ENCODE results near the gene GOLGA6L6.
"Not testable (repeated sequence)": the region's sequence is repeated elsewhere in the genome, so short reads cannot be mapped to it uniquely, and the experiment has no call there.

GOLGA6L6 gene, protein sequence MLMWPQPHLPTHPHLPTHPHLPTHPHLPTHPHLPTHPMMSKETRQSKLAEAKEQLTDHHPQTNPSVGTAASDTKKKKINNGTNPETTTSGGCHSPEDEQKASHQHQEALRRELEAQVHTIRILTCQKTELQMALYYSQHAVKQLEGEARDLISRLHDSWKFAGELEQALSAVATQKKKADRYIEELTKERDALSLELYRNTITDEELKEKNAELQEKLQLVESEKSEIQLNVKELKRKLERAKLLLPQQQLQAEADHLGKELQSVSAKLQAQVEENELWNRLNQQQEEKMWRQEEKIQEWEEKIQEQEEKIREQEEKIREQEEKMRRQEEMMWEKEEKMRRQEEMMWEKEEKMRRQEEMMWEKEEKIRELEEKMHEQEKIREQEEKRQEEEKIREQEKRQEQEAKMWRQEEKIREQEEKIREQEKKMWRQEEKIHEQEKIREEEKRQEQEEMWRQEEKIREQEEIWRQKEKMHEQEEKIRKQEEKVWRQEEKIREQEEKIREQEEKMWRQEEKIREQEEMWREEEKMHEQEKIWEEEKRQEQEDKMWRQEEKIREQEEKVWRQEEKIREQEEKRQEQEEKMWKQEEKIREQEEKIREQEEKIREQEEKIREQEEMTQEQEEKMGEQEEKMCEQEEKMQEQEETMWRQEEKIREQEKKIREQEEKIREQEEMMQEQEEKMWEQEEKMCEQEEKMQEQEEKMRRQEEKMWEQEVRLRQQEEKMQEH

DNA sequence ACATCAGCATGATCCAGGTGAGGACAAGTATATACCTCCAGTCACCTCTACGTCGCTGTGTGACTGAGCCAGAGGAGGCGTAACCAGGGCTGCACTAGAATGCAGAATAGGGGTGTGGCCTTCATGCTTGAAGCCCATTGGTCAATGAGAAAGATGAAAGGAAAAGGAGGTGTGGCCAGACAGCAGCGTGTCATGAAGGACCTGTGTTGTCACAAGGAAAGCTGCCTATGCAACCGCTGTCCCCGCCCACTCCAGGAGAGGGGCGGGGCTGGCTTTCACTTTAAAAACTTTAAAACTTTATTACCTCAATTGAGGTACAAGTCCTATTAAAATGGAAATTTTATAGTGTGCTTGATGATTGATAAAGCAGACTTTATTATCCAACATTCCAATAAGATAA lies at the start of gene GOLGA6L6:
Gene GOLGA6L6, minus strand, starts transcription at position 101 of the 400 bp plus-strand sequence. Its CDS starts 91 bp downstream, at position 10.
- not testable (repeated sequence) for DNase-seq (ENCODE audit: low read depth)

DNA sequence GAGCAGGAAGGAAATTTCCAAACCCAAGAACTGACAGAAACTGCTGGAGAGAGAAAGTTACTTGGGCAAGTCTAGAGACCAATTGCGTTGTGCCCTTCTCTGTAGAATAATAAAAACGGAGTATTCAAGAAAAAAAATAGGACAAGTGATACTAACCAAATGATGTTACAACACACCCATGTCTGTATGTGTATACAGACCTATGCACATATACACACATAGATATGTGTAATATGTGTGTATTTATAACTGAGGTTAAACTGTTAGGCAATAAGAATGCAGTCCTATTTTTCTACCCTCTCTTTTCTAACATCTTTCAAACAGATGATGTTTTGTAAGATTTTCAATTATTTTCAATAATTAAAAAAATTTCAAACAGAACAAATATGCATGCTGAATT lies 48.5 kb upstream of the GOLGA6L6 start:
- DNase-seq (ENCODE audit: low read depth): not testable (repeated sequence)

DNA sequence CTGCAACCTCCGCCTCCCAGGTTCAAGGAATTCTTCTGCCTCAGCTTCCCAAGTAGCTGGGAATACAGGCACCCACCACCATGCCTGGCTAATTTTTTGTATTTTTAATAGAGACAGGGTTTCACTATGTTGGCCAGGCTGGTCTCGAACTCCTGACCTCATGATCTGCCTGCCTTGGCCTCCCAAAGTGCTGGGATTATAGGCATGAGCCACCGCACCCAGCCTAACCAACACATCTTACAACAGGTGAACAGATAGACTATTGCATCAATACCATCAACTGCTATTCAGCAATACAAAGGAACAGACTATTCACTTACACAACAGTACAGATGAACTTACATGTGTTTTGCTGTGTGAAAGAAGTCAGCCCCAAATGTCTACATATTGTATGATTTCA lies 45.2 kb upstream of the GOLGA6L6 start:
- not testable (repeated sequence) for DNase-seq (ENCODE audit: low read depth)

DNA sequence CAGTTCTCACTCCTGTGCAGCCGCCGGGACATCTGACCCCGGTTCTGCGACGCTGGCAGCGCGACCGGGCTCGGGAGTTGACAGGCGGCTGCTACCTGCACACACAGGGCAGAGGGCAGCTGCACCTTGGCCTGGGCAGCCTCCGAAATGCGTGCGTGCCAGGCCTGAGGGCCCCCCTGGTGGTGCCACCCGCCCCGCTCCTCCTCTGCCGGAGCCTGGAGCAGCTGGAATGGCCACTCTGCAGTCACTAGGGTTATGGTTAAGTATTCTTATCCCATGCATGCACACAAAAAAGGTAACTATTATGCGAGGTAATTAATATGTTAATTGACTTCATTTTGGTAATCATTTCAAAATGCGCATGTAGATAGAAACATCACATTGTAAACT lies 41.1 kb upstream of the GOLGA6L6 start:
- not testable (repeated sequence) for DNase-seq (ENCODE audit: low read depth)

DNA sequence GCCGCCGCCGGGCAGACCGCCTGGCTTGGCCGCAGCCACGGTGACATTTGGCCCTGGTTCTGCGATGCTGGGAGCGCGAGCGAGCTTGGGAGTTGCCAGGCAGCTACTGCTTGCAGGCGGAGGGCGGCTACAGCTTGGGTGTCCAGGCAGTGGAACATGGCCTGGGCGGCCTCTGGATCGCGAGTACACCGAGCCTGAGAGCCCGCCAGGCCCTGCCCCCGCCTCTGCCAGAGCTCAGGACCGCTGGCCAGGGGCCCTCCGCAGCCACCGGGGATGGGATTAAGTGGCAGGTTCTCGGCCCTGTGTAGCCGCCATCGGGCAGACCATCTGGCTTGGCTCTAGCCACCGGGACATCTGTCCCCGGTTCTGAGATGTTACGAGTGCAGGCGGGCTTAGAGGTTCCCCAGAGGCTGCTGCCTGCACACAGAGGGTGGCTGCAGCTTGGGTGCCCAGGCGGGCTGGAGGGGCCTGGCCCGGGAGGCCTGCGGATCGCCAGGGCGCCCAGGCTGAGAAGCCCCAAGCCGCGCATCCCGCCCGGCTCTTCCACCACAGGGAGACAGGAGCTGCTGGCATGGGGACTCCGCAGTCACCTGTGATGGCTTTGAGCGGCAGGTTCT lies 40.6 kb upstream of the GOLGA6L6 start:
- DNase-seq (ENCODE audit: low read depth): not testable (repeated sequence)

DNA sequence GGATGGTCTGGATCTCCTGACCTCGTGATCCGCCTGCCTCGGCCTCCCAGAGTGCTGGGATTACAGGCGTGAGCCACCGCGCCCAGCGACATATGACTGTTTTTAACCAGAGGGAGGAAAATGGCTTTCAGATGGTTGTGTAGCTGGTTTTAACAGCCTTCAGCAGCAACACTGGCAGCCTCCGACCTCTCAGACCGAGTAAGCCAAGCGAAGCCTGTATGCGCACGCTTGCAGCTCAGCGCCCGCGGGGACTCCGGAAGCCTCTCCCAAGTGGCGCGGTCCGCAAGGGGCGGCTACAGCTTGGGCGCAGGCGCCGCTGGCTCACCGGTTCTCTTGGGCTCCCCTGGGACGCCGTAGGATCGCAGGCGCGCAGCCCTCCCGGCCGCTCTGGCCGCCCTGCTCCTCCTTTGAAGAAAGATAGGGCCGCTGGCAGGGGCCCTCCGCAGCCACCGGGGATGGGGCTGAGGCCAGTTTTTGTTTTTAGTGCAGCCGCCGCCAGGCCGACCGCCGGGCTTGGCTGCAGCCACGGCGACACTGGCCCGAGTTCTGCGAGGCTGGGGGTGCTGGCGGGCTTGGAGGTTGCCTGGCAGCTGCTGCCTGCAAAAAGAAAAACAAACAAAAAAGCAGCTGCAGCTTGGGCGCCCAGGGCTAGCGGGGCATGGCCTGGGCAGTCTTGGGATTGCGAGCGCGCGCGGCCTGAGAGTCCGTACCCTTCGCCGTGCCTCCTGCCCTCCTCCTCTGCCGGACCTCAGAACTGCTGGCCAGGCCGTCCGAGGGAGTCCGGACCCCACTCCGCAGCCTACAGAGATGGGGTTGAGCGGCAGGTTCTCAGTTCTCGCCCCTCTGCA lies 39.9 kb upstream of the GOLGA6L6 start:
- DNase-seq (ENCODE audit: low read depth): not testable (repeated sequence)

DNA sequence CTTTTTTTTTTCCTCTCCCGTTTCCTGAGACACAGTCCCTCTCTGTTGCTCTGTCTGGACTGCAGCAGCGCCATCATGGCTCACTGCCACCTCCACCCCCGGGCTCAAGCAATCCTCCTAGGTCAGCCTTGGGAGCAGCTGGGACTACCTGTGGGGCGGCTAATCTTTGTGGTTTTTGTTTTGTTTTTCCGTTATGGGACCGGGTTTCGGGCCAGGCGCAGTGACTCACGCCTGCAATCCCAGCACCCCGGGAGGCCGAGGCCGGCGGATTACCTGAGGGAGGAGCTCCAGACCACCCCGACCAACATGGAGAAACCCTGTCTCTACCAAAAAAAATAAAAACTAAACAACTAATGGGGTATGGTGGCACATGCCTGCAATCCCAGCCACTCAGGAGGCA lies 38.1 kb upstream of the GOLGA6L6 start:
- DNase-seq (ENCODE audit: low read depth): not testable (repeated sequence)

DNA sequence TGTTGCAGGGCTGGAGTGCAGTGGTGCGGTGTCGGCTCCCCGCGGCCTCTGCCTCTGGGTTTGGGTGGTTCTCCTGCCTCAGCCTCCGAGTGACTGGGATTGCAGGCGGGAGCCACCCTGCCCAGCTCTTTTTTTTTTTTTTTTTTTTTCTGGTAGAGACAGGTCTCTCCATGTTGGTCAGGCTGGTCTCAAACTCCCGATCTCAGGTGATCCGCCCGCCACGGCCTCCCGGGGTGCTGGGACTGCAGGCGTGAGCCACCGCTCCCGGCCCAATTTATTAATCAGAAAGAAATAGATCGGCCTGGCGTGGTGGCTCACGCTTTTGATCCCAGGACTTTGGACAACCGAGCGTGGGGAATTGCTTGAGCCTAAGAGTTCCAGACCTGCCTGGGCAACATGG lies 9.7 kb upstream of the GOLGA6L6 start:
- DNase-seq (ENCODE audit: low read depth): not testable (repeated sequence)

DNA sequence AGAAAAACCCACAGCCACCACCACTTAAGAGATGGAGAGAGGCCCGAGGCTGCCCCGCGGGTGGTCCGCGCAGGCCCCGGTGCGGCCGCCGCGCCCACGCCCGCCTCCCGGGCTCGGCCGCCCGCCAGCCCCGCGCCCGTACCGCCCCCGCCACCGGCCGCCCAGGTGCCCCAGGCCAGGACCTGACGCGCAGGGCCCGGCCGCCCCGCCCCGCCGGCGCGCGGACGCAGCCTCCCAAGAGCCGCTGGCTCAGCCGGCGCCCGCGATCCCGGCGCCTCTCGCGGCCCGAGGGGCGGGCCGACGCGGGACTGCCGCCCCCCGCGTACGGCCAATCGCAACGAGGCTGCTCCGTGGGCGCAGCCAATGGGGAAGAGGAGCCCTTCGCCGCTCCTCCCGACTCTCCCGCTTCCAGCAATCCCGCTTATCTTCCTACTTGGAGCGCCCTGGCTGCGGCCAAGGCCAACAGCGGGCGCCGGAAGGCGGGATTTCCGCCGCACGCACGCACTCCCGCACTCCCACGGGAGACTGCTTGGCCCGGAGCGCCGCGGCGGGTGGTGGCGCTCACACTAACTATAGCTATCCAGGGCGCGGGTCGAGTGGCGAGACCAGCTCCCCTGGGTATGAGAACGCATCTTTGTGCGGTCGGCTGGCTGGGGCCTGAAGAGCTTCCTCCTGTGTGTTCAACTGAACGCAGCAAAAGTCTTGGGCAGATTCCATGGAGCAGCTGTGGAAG lies 35.5 kb downstream of the GOLGA6L6 start:
- not testable (repeated sequence) for DNase-seq (ENCODE audit: low read depth)

DNA sequence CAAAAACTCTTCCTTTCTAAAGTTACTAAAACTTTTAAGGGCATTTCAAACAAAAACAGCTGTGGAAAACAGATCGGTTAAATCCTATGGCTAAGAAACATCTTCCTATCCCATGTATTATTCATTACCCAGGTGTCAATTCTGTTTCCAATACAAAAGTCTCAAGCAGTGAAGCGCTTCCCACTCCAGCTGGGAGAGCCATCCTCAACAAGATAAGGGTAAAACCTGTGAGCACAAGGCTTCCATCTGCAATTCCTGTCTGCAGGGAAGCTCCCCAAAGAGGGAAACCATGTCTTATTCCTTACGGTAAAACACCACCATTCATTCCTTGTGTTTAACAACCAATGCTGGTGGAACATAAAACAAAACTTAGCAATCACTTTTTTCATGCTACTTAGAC lies 38.8 kb downstream of the GOLGA6L6 start:
- DNase-seq (ENCODE audit: low read depth): not testable (repeated sequence)

DNA sequence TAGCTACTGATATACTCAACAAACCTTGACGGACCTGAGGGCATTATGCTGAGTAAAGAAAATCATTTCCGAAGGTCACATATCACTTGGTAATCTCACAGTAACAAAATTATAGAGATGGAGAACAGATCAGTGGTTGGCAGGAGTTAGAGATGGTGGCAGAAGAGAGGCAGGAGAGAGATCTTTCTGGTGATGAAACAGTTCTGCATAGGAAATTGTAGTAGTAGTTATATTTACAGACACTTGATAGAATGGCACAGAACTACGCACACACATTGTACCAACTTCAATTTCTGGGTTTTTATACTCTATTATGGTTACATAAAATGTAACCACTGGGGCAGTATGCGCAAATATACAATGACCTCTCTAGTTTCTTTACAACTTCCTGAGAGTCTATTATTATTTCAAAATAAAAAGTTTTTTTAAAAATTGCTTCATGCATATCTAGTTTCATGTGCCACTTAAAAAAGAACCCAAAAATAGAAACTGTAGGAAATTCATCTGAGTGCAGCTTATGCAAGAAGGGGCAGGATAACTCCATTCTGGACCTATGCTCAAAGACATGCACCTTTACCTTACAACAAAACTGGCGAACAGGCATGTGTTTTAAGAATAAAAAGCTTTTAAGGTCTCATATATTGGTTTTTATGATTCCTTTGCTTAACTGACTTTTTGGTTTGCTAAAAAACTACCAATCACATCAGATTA lies 39.9 kb downstream of the GOLGA6L6 start:
- DNase-seq (ENCODE audit: low read depth): not testable (repeated sequence)

DNA sequence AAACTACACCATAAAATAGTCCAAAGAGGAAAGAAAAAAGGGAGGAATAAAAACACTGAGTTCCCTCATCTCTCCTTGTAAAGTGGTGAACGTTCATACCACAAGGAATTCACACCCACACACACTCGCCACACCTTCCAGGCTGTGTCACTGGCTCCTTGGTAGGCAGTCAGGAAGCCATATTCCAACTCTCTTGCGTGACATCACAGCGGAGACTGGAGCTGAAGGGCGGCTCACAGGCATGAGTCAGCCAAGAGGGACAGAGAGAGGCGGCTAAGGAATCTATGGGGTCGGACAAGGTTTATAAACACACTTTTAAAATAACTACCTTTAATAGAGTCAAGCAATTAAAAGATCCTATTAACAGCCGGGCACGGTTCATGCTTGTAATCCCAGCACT lies 43.8 kb downstream of the GOLGA6L6 start:
- DNase-seq (ENCODE audit: low read depth): not testable (repeated sequence)

DNA sequence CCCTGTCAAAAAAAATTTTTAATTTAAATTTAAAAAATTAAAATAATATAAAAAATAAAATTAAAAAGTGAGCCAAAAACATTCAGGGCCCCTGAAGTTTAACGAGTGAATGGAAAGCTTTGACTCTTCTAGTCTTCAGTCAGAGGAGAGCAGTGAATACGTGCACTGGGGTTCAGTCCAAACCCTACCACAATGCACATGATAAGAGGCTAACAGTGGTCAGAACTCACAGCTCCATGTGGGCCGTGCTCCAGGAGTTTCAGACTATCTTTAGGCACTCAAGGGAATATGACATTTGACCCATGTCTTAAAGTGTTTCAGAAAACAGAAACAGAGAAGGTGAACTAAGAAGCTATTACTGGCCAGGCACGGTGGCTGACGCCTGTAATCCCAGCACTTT lies 48.6 kb downstream of the GOLGA6L6 start:
- DNase-seq (ENCODE audit: low read depth): not testable (repeated sequence)

DNA sequence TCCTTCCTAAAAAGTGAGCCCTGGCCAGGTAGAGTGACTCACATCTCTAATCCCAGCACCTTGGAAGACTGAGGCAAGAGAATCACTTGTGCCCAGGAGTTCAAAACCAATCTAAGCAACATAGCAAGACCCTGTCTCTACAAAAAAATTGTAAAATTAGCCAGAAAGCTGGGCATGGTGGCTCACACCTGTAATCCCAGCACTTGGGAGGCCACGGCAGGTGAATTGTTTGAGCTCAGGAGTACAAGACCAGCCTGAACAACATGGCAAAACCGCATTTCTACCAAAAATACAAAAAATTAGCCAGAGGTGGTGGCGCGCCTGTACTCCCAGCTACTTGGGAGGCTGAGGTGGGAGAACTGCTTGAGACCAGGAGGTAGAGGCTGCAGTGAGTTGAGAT lies 49.0 kb downstream of the GOLGA6L6 start:
- DNase-seq (ENCODE audit: low read depth): not testable (repeated sequence)

DNA sequence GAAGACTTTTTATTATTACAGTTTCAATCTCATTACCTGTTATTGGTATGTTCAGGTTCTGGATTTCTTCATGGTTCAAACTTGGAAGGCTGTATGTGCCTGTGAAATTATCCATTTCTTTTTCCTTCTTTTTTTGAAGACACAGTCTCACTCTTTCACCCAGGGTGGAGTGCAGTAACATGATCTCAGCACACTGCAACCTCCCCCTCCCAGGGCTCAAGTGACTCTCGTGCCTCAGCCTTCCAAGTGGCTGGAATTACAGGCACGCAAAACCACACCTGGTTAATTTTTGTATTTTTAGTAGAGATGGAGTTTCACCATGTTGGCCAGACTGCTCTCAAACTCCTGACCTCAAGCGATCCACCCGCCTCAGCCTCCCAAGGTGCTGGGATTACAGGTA lies 52.3 kb downstream of the GOLGA6L6 start:
- not testable (repeated sequence) for DNase-seq (ENCODE audit: low read depth)

Data from stimulated activated CD8-positive, alpha-beta memory T cell treated with anti-CD3 and anti-CD28 coated beads, Interleukin-12 subunit alpha, Interleukin-12 subunit beta, amount 100 ng/mL, for 1 hour (primary cell).